H1 (cell line): ENCODE results near the gene RASD2. TPM values are rescaled to one million over a fixed set of nuclear protein-coding genes. Genes with fewer than 3 reads are reported as not detected.

ENCODE experiments used
- CTCF ChIA-PET: fragments of 300-600 bp; sonication (Branson Sonifier 250); formaldehyde crosslinking; loops from one replicate; lab custom pipeline; 2021; ENCODE audit not compliant: partially characterized antibody; lab: Charles Lee
- POLR2A ChIA-PET: fragments of 300-600 bp; sonication (Branson Sonifier 250); formaldehyde crosslinking; loops from one replicate; lab custom pipeline; 2021; ENCODE audit warnings: inconsistent platforms; ENCODE audit not compliant: partially characterized antibody; lab: Charles Lee
- DNase-seq, 2 experiments: peaks; one replicate each; pipeline versions ENCODE4 v3.0.0 to v3.0.0-alpha.2; 2010 to 2022; ENCODE audit warnings: low spot score in 2 of 2, low read depth in 1 of 2, mixed read lengths in 1 of 2
- FAIRE-seq: peaks from 2 replicates; lab custom pipeline; 2011; peaks lifted over from hg19 to GRCh38; lab: Jason Lieb, UNC
- H2AFZ ChIP-seq: 2 replicates; pipeline ENCODE4 v1.8.1; 2012; ENCODE audit warnings: low read length, inconsistent platforms
- H2AK5ac ChIP-seq: 2 replicates; pipeline ENCODE4 v1.6.1; 2013; ENCODE audit warnings: low read depth, low read length
- H2BK120ac ChIP-seq: replicated peaks from 2 replicates; pipeline ENCODE3; 2013; ENCODE audit warnings: low read depth, low read length, inconsistent platforms
- H2BK12ac ChIP-seq: 2 replicates; pipeline ENCODE4 v1.6.1; 2013; ENCODE audit warnings: low read depth, low read length
- H2BK15ac ChIP-seq: 2 replicates; pipeline ENCODE4 v1.6.1; 2013; ENCODE audit warnings: low read length
- H2BK20ac ChIP-seq: 2 replicates; pipeline ENCODE4 v1.6.1; 2013; ENCODE audit warnings: low read length
- H2BK5ac ChIP-seq: 2 replicates; pipeline ENCODE4 v1.6.1; 2013; ENCODE audit warnings: low read depth, low read length
- H3K14ac ChIP-seq: 2 replicates; pipeline ENCODE4 v1.6.1; 2013; ENCODE audit warnings: inconsistent platforms; ENCODE audit not compliant: insufficient read length
- H3K18ac ChIP-seq: 2 replicates; pipeline ENCODE4 v1.6.1; 2013; ENCODE audit warnings: low read length; ENCODE audit errors: extremely low read depth
- H3K23ac ChIP-seq: 2 replicates; pipeline ENCODE4 v1.6.1; 2013; ENCODE audit warnings: inconsistent platforms; ENCODE audit not compliant: insufficient read length
- H3K23me2 ChIP-seq: 2 replicates; pipeline ENCODE4 v1.6.1; 2013; ENCODE audit warnings: low read depth, low read length
- H3K27ac ChIP-seq: 2 replicates; pipeline ENCODE4 v1.6.1; 2011; ENCODE audit warnings: low read depth, low read length, inconsistent platforms
- H3K27me3 ChIP-seq, 4 experiments: replicated peaks in 1 of 4; 1 replicate in 1 of 4; 2 replicates in 3 of 4; pipeline versions ENCODE4 v1.6.1 to v1.8.1; 2011 to 2013; ENCODE audit warnings: low read length in 3 of 4, mild to moderate bottlenecking in 3 of 4, inconsistent platforms in 2 of 4, mixed read lengths in 2 of 4, moderate library complexity in 1 of 4; ENCODE audit not compliant: control insufficient read depth in 3 of 4, insufficient read depth in 3 of 4; ENCODE audit errors: extremely low read depth in 1 of 4
- H3K36me3 ChIP-seq, 4 experiments: 2 replicates each; pipeline versions ENCODE4 v1.6.1 to v1.8.1; 2011 to 2013; ENCODE audit warnings: mild to moderate bottlenecking in 4 of 4, low read length in 3 of 4, moderate library complexity in 2 of 4, control low read depth in 1 of 4, inconsistent platforms in 1 of 4; ENCODE audit not compliant: insufficient read depth in 4 of 4, control insufficient read depth in 2 of 4
- H3K4ac ChIP-seq: replicated peaks from 2 replicates; pipeline ENCODE3; 2013; ENCODE audit warnings: low read length, low read depth, mixed read lengths, inconsistent platforms; ENCODE audit not compliant: insufficient read length
- H3K4me1 ChIP-seq, 4 experiments: replicated peaks in 1 of 4; 1 replicate in 1 of 4; 2 replicates in 3 of 4; pipeline versions ENCODE4 v1.6.1 to v1.8.1; 2011 to 2013; ENCODE audit warnings: low read length in 3 of 4, inconsistent platforms in 2 of 4, mixed read lengths in 1 of 4; ENCODE audit not compliant: insufficient read depth in 4 of 4, control insufficient read depth in 3 of 4
- H3K4me2 ChIP-seq, 2 experiments: 2 replicates each; pipeline versions ENCODE4 v1.6.1 to v1.8.1; 2011 to 2013; ENCODE audit warnings: low read depth in 2 of 2, low read length in 2 of 2, control low read depth in 1 of 2, inconsistent platforms in 1 of 2, mild to moderate bottlenecking in 1 of 2; ENCODE audit not compliant: insufficient read depth in 1 of 2
- H3K4me3 ChIP-seq, 4 experiments: fragments of 200-600, 300-600 bp in 1 of 4; sonication (generic), shearing (Covaris generic), sonication (Bioruptor Twin) in 1 of 4; 2 replicates each; pipeline versions ENCODE4 v1.5.1 to v1.8.1; 2011 to 2016; ENCODE audit warnings: low read length in 4 of 4, low read depth in 3 of 4, control low read depth in 2 of 4, inconsistent platforms in 2 of 4, mild to moderate bottlenecking in 2 of 4, mixed read lengths in 1 of 4, moderate library complexity in 1 of 4; ENCODE audit not compliant: insufficient read depth in 2 of 4; ENCODE audit errors: extremely low read depth in 1 of 4
- H3K56ac ChIP-seq: replicated peaks from 2 replicates; pipeline ENCODE3; 2013; ENCODE audit warnings: low read depth, mild to moderate bottlenecking, mixed read lengths, low read length, inconsistent platforms; ENCODE audit not compliant: insufficient read length
- H3K79me1 ChIP-seq: 2 replicates; pipeline ENCODE4 v1.6.1; 2013; ENCODE audit warnings: low read depth, low read length, control low read depth
- H3K79me2 ChIP-seq, 2 experiments: 2 replicates each; pipeline versions ENCODE4 v1.6.1 to v1.8.1; 2012 to 2013; ENCODE audit warnings: low read length in 2 of 2, mild to moderate bottlenecking in 2 of 2, inconsistent platforms in 1 of 2; ENCODE audit not compliant: insufficient read depth in 2 of 2, control insufficient read depth in 1 of 2
- H3K9ac ChIP-seq, 4 experiments: replicated peaks in 1 of 4; 1 replicate in 1 of 4; 2 replicates in 3 of 4; pipeline versions ENCODE4 v1.6.1 to v1.8.1; 2011 to 2013; ENCODE audit warnings: low read depth in 3 of 4, low read length in 3 of 4, control low read depth in 2 of 4, mild to moderate bottlenecking in 2 of 4, moderate library complexity in 2 of 4, inconsistent platforms in 1 of 4; ENCODE audit errors: extremely low read depth in 1 of 4
- H3K9me3 ChIP-seq, 2 experiments: 2 replicates each; pipeline versions ENCODE4 v1.6.1 to v1.8.1; 2012 to 2013; ENCODE audit warnings: mild to moderate bottlenecking in 2 of 2, moderate library complexity in 2 of 2, control low read depth in 1 of 2, inconsistent platforms in 1 of 2, low read depth in 1 of 2, low read length in 1 of 2, mixed read lengths in 1 of 2; ENCODE audit not compliant: insufficient read depth in 2 of 2
- H4K20me1 ChIP-seq, 2 experiments: replicated peaks in 1 of 2; 2 replicates each; pipeline versions ENCODE3 to v1.8.1; 2011 to 2013; ENCODE audit warnings: inconsistent platforms in 2 of 2, low read length in 2 of 2, mild to moderate bottlenecking in 1 of 2; ENCODE audit not compliant: insufficient read depth in 2 of 2, control insufficient read depth in 1 of 2
- H4K5ac ChIP-seq: 2 replicates; pipeline ENCODE4 v1.6.1; 2013; ENCODE audit warnings: low read length, low read depth, mixed read lengths, inconsistent platforms; ENCODE audit not compliant: insufficient read length
- H4K8ac ChIP-seq: 2 replicates; pipeline ENCODE4 v1.8.0; 2013; ENCODE audit warnings: mild to moderate bottlenecking, moderate library complexity, low read length, inconsistent platforms; ENCODE audit not compliant: insufficient read depth; ENCODE audit errors: extremely low read depth
- H4K91ac ChIP-seq: replicated peaks from 2 replicates; pipeline ENCODE3; 2013; ENCODE audit warnings: low read length, mixed read lengths, inconsistent platforms; ENCODE audit not compliant: insufficient read length
- TAF1 ChIP-seq: IDR thresholded peaks from 2 replicates; pipeline ENCODE4 v1.6.1; 2011; ENCODE audit warnings: mild to moderate bottlenecking, low read depth, low read length
- WGBS, 2 experiments: shearing (Covaris generic) in 1 of 2; methylation state at CpG; one replicate each; pipeline versions ENCODE4 v1.1.6 to v1.1.7; 2013 to 2015; ENCODE audit warnings: low lambda C conversion rate in 2 of 2, mixed read lengths in 2 of 2, inconsistent platforms in 1 of 2, low coverage in 1 of 2, missing lambda C conversion rate in 1 of 2; ENCODE audit not compliant: insufficient replicate concordance in 2 of 2, insufficient coverage in 1 of 2, insufficient read length in 1 of 2; ENCODE audit errors: extremely low coverage in 1 of 2, missing lambda C conversion rate in 1 of 2; 5-methylcytosine and 5-hydroxymethylcytosine counted together
- polyA plus RNA-seq, 7 experiments: library from polyadenylated mRNA; depleted of rRNA in 3 of 7; stranded (reverse) in 5 of 7; unstranded in 2 of 7; fragments of >200 nt in 5 of 7; fragments of 200-250 nt in 2 of 7; gene quantifications; 1 replicate in 5 of 7; 2 replicates in 1 of 7; 4 replicates in 1 of 7; pipeline versions ENCODE4 v1.2.1 to v1.2.3, GENCODE V29; 2011 to 2013; ENCODE audit warnings: missing spikeins in 2 of 7, mixed read lengths in 2 of 7
- total RNA-seq: library from RNA; stranded (reverse); fragmentation: NEBNext Ultra II Directional; extraction: Animal tissue kit (Norgen Biotek cat#: 25700); gene quantifications from 2 replicates; pipeline ENCODE4 v1.2.1, GENCODE V29; 2021

The RASD2 gene
- total and polyA plus RNA-seq, 2 of the 8 experiments (the other 6 are each of a cell fraction or from before 2014, with no cell fraction given), result 1.9 to 5.1 TPM

- Histone ChIP-seq H4K8ac (no peak overlapping the region; the same call in 1 of the 2 replicates), H3K27me3 (no peaks in the 10 kb centered on the region; a peak in 1 of 7 replicates), H2AK5ac (no peak overlapping the region), H3K9ac (no peak overlapping the region), H3K4me3 (no peak overlapping the region), H3K79me1 (no peaks in the 10 kb centered on the region), H3K4ac (no peak overlapping the region), H3K9me3 (no peaks in the 10 kb centered on the region), H2AFZ (no peak overlapping the region), H3K36me3 (no peaks in the 10 kb centered on the region), H3K14ac (no peak overlapping the region), H2BK12ac (no peak overlapping the region), H3K23me2 (no peaks in the 10 kb centered on the region), H3K79me2 (no peaks in the 10 kb centered on the region), H3K23ac (no peak overlapping the region), H3K4me2 (no peak overlapping the region), H2BK15ac (no peak overlapping the region), H4K5ac (no peak overlapping the region), H3K18ac (peak overlapping the region; percentile 17; the same call in 1 of the 2 replicates), H4K91ac (no peak overlapping the region), H4K20me1 (no peaks in the 10 kb centered on the region), H3K4me1 (peaks cover 0 to 8% (median 0%) of the 10 kb centered on the region in 4 experiments; a peak in 2 of 7 replicates), H2BK5ac (no peak overlapping the region), H2BK120ac (no peak overlapping the region), H3K27ac (no peak overlapping the region), H2BK20ac (no peak overlapping the region), H3K56ac (no peak overlapping the region)
- CTCF ChIA-PET, result interaction anchor here (0.6 to 1.1 kb wide), 2 partner anchors 24 to 236 kb away, joined by 3 to 4 read pairs; no protein-coding TSS in a partner anchor
- no peak for DNase-seq
- no peak for FAIRE-seq
- 89% methylated on average over 6 of the region's 6 CpGs; no CpG with 5 or more reads in 1 of the 2 experiments for WGBS, 2 experiments
- POLR2A ChIA-PET, result no interaction called here
- no peak for TF ChIP-seq TAF1
Measured at GRCh38 chr22:35587447-35587870, 46.8 kb downstream of the RASD2 start.
